Calu3 (cell line): ENCODE results near the gene KREMEN1. TPM values are rescaled to one million over a fixed set of nuclear protein-coding genes. Genes with fewer than 3 reads are reported as not detected.

Experiments
- BruUV-seq: library from RNA; stranded (reverse); fragments of 400-500 nt; replicated peaks from 2 replicates; lab custom pipeline; 2021; lab: Mats Ljungman, UMichigan
- CTCF ChIA-PET: fragments of 300-600 bp; sonication (Branson Sonifier 250); formaldehyde crosslinking; loops from one replicate; lab custom pipeline; 2022; ENCODE audit warnings: antibody characterized with exemption; lab: Charles Lee
- DNase-seq: peaks from one replicate; pipeline ENCODE4 v3.0.0; 2022
- H3K27ac Mint-ChIP-seq: one replicate; pipeline ENCODE4 v1.8.0; 2022; ENCODE audit warnings: mixed read lengths; ENCODE audit not compliant: unreplicated experiment
- H3K27me3 Mint-ChIP-seq: one replicate; pipeline ENCODE4 v1.8.0; 2022; ENCODE audit warnings: mixed read lengths; ENCODE audit not compliant: unreplicated experiment
- H3K36me3 Mint-ChIP-seq: one replicate; pipeline ENCODE4 v1.8.0; 2022; ENCODE audit warnings: mild to moderate bottlenecking, moderate library complexity, mixed read lengths; ENCODE audit not compliant: insufficient read depth, unreplicated experiment
- H3K4me1 Mint-ChIP-seq: one replicate; pipeline ENCODE4 v1.8.0; 2022; ENCODE audit warnings: mild to moderate bottlenecking, low read depth, mixed read lengths; ENCODE audit not compliant: unreplicated experiment
- H3K4me3 Mint-ChIP-seq: one replicate; pipeline ENCODE4 v1.8.0; 2022; ENCODE audit warnings: mild to moderate bottlenecking, low read depth, moderate library complexity, mixed read lengths; ENCODE audit not compliant: unreplicated experiment
- H3K9me3 Mint-ChIP-seq: one replicate; pipeline ENCODE4 v1.8.0; 2022; ENCODE audit warnings: low read depth, mixed read lengths; ENCODE audit not compliant: unreplicated experiment
- intact Hi-C: fragments of 100-400 bp; cut with micrococcal nuclease; formaldehyde crosslinking; loops from one replicate; pipeline ENCODE4 v1.10.0; 2022; ENCODE audit not compliant: unreplicated experiment
- total RNA-seq: library from RNA; stranded (reverse); gene quantifications from 2 replicates; pipeline ENCODE4 v1.2.3, GENCODE V29; 2022
- TF ChIP-seq, protein P1 (sequence below): fragments of 200-600 bp; IDR thresholded peaks from one replicate; pipeline ENCODE4 v1.8.0; 2022; ENCODE audit warnings: antibody characterized with exemption; ENCODE audit not compliant: unreplicated experiment

KREMEN1 gene
- total RNA-seq, 1 experiment from 2014 or later = 2.8 TPM

DNA sequence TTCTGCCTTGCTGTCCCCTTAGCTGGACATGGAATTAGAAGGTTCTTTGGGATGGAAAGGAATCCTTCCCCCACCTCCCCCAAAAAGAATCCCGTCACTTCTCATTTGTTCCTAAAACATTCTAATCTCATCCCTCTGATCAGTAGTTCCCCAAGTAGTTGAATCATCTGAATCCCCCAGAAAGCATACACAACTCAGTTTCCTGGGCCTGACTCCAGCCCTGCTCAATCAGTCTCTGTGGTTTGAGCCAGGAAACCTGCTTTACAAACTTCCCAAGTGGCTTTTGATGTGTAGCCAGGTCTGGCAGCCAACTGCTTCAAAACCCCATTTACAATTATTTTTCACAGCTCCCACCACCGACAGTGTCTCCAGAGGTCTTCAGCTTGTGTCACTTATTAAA, 31.4 kb upstream of the KREMEN1 start:
- TF ChIP-seq, protein P1, sequence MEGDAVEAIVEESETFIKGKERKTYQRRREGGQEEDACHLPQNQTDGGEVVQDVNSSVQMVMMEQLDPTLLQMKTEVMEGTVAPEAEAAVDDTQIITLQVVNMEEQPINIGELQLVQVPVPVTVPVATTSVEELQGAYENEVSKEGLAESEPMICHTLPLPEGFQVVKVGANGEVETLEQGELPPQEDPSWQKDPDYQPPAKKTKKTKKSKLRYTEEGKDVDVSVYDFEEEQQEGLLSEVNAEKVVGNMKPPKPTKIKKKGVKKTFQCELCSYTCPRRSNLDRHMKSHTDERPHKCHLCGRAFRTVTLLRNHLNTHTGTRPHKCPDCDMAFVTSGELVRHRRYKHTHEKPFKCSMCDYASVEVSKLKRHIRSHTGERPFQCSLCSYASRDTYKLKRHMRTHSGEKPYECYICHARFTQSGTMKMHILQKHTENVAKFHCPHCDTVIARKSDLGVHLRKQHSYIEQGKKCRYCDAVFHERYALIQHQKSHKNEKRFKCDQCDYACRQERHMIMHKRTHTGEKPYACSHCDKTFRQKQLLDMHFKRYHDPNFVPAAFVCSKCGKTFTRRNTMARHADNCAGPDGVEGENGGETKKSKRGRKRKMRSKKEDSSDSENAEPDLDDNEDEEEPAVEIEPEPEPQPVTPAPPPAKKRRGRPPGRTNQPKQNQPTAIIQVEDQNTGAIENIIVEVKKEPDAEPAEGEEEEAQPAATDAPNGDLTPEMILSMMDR = no peak
- DNase-seq = no peak
- CTCF ChIA-PET = interaction anchor here (0.5 to 3.9 kb wide), 11 partner anchors 10 to 414 kb away, joined by 3 to 42 read pairs (median 5); partner anchors contain the start of gene ZNRF3

DNA sequence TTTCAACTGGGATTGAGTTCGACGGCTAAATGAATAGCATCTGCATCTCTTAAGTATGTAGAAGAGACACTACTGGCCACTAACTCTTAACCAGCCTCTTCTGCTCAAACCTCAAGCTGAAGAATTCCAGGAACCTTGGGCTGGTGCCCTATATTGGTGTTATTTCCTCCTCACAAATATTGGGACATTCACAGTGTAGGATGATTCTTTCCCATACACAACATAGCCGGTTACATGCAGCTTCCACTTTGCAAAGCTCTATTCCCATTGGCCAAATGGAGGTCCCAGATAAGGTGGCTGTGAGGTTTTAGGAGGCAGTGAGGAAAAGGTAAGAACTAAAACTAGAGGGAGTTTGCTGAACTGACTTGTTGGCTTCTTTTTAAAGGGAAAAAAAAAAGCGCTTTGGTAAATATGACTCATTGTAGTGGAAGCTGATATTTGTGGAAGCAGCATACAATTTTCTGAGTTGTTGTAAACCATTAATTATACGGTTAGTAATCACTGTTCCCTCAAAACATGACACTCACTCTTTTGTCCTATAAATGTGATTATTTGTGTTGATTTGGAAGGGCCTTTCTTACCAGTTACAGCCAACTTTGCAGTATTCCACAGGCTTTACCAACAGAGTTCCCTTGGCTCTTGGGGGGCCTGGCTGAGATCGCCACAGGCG, 28.8 kb upstream of the KREMEN1 start:
- peak overlapping the region; percentile 59 for H3K27ac Mint-ChIP-seq
- H3K27me3 Mint-ChIP-seq = no peaks in the 10 kb centered on the region
- peaks cover 31% of the 10 kb centered on the region for H3K4me1 Mint-ChIP-seq
- peak overlapping the region; percentile 0 for H3K4me3 Mint-ChIP-seq
- TF ChIP-seq, protein P1 = no peak
- CTCF ChIA-PET = interaction anchor here (1.1 to 1.3 kb wide), 3 partner anchors 13 to 188 kb away, joined by 3 to 4 read pairs (median 3); no protein-coding TSS in a partner anchor
- H3K9me3 Mint-ChIP-seq = no peaks in the 10 kb centered on the region
- peaks cover 41% of the 10 kb centered on the region for H3K36me3 Mint-ChIP-seq
- BruUV-seq = no TSS peak
- intact Hi-C loops = no loop called here
- DNase-seq = no peak

More for the DNA sequence above, 31.4 kb upstream of the KREMEN1 start:
- intact Hi-C loops = loop anchor here (2.0 kb wide), 1 partner anchor 441 kb away; no protein-coding TSS in a partner anchor
- no peak overlapping the region for H3K4me3 Mint-ChIP-seq
- peak overlapping the region; percentile 18 for H3K27ac Mint-ChIP-seq
- H3K36me3 Mint-ChIP-seq = peaks cover 27% of the 10 kb centered on the region
- no peaks in the 10 kb centered on the region for H3K9me3 Mint-ChIP-seq
- no TSS peak for BruUV-seq
- H3K4me1 Mint-ChIP-seq = peaks cover 43% of the 10 kb centered on the region
- H3K27me3 Mint-ChIP-seq = no peaks in the 10 kb centered on the region

DNA sequence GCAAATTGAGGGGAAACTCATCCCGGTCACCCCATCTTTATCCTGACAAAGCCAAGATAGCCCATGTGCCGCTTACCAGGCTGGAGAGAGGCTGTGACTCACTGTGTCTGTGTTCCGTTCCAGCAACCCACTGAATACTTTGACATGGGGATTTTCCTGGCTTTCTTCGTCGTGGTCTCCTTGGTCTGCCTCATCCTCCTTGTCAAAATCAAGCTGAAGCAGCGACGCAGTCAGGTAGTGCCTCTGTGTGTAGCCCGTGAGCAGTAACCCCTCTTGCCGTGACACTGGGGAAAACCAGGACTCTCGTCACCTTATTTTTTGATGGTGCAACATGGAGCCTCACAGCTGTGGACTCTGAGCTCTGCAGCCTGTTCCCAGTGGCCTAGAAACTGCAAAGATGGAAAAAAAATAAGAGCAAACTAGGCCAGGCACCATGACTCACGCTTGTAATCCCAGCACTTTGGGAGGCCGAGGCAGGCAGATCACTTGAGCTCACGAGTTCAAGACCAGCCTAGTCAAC, 28.1 kb upstream of the KREMEN1 start:
- no TSS peak for BruUV-seq
- TF ChIP-seq, protein P1 = no peak
- peaks cover 45% of the 10 kb centered on the region for H3K36me3 Mint-ChIP-seq
- intact Hi-C loops = no loop called here
- CTCF ChIA-PET = interaction anchor here (1.2 to 1.3 kb wide), 2 partner anchors 14 to 189 kb away, joined by 3 to 4 read pairs; no protein-coding TSS in a partner anchor
- no peak for DNase-seq
- peak overlapping the region; percentile 59 for H3K27ac Mint-ChIP-seq
- no peaks in the 10 kb centered on the region for H3K27me3 Mint-ChIP-seq
- H3K4me3 Mint-ChIP-seq = peak overlapping the region; percentile 0
- H3K9me3 Mint-ChIP-seq = no peaks in the 10 kb centered on the region
- peaks cover 31% of the 10 kb centered on the region for H3K4me1 Mint-ChIP-seq

DNA sequence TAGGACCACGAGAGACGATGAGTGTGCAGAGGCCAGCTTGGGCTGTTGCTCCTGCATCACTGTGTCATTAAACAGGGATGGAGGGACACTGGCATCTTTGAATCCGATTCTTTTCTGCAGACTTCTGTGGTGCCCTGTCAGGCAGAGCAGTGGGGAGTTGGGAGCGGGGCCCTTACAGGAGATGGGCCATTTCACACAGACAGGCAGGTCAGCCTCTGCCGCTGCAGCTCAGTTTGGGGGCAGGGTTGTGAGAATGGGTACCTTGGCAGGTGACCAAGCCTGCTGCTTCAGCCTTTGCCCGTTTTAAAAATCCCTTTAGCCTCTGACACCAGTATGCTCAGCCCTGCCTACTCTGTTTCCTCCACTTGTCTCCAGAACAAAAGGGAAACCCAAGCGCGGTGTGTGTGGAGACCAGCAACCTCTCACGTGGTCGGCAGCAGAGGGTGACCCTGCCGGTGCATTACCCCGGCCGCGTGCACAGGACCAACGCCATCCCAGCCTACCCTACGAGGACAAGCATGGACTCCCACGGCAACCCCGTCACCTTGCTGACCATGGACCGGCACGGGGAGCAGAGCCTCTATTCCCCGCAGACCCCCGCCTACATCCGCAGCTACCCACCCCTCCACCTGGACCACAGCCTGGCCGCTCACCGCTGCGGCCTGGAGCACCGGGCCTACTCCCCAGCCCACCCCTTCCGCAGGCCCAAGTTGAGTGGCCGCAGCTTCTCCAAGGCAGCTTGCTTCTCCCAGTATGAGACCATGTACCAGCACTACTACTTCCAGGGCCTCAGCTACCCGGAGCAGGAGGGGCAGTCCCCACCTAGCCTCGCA, 23.8 kb upstream of the KREMEN1 start:
- CTCF ChIA-PET = interaction anchor here (0.5 kb wide), 1 partner anchor 39 kb away, joined by 3 read pairs; no protein-coding TSS in a partner anchor
- TF ChIP-seq, protein P1 = no peak
- DNase-seq = no peak
- intact Hi-C loops = no loop called here
- Mint-ChIP-seq H3K9me3 (no peaks in the 10 kb centered on the region), H3K4me1 (peaks cover 14% of the 10 kb centered on the region), H3K4me3 (no peak overlapping the region), H3K36me3 (peaks cover 59% of the 10 kb centered on the region), H3K27ac (no peak overlapping the region), H3K27me3 (no peaks in the 10 kb centered on the region)
- BruUV-seq = no TSS peak
